Gastrocnemius medialis (tissue), 4 donors: ENCODE measurements around the gene SAP30L.

ENCODE experiments used
- CTCF ChIP-seq, 5 experiments: fragments of 450-650 bp in 3 of 5; fragments of 200-600 bp in 2 of 5; sonication (generic) in 2 of 5; IDR thresholded peaks in 4 of 5; conservative IDR thresholded peaks in 1 of 5; 1 replicate in 4 of 5; 2 replicates in 1 of 5; pipeline ENCODE4 v1.5.1; 2016 to 2019; ENCODE audit warnings: antibody characterized with exemption in 5 of 5, mild to moderate bottlenecking in 3 of 5, moderate library complexity in 3 of 5
- POLR2A ChIP-seq, 2 donors: fragments of 450-650 bp; IDR thresholded peaks; one replicate each; pipeline ENCODE4 v1.6.1; 2017; ENCODE audit warnings: antibody characterized with exemption in 2 of 2, mild to moderate bottlenecking in 2 of 2, moderate library complexity in 2 of 2

DNA sequence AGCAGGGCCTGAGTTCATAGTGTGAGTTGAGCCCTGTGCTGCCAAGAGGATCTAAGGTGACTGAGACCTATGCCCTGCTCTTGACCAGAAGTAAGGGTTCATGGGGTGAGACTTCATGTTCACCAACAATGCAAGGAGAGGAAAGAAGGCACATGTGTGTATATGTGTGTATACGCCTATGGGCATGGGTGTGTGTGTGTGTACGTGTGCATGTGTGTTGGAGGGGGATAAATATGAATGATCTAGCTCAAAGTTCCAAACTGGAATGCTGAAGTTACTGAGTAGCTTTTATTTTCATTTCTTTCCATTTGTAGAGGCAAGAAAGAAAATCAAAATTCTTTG, 57.9 kb downstream of the SAP30L start:
- TF ChIP-seq CTCF (IDR thresholded peaks at IDR 0.05 in 4 of 5, conservative IDR thresholded peaks at IDR 0.05 in 1 of 5) (no peak), POLR2A (IDR thresholded peaks at IDR 0.05) (no peak)
